Measurements from ENCODE around the gene RGL1.
"Not testable (repeated sequence)": the region's sequence is repeated elsewhere in the genome, so short reads cannot be mapped to it uniquely, and the experiment has no call there.

The RGL1 gene

DNA sequence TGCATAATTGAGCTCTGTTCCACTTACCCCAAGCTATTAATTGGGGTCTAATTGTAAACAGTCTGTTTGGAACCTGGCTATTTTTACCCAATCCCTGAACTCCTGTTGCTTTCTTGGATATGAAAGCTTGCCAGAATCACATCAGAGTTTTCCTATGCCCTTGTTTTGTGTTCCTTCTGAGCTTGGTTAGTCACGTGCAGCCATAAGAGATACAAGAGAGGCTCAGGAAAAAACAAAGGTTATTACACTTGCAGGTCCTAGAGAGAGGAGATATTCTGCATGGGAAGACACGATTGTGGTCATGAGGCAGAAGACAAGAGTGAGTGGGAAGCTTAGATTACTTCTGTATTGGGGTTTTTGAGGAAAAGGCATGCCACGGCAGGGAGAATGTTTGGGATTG, 46.0 kb upstream of the RGL1 start:
- H3K36me3 ChIP-seq (ENCODE audit: insufficient read depth, low read length): no peaks in the 10 kb centered on the region
- TF ChIP-seq, protein P1, sequence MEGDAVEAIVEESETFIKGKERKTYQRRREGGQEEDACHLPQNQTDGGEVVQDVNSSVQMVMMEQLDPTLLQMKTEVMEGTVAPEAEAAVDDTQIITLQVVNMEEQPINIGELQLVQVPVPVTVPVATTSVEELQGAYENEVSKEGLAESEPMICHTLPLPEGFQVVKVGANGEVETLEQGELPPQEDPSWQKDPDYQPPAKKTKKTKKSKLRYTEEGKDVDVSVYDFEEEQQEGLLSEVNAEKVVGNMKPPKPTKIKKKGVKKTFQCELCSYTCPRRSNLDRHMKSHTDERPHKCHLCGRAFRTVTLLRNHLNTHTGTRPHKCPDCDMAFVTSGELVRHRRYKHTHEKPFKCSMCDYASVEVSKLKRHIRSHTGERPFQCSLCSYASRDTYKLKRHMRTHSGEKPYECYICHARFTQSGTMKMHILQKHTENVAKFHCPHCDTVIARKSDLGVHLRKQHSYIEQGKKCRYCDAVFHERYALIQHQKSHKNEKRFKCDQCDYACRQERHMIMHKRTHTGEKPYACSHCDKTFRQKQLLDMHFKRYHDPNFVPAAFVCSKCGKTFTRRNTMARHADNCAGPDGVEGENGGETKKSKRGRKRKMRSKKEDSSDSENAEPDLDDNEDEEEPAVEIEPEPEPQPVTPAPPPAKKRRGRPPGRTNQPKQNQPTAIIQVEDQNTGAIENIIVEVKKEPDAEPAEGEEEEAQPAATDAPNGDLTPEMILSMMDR (IDR thresholded peaks at IDR 0.05; ENCODE audit: low read length): no peak
- TF ChIP-seq EZH2 (IDR thresholded peaks at IDR 0.05; ENCODE audit: borderline replicate concordance, low read length): no peak
- no peaks in the 10 kb centered on the region for H3K9me2 ChIP-seq (ENCODE audit: low read depth, low read length)
- H3K4me1 ChIP-seq (ENCODE audit: insufficient read depth, low read length, severe bottlenecking): no peaks in the 10 kb centered on the region
- H3K9ac ChIP-seq (ENCODE audit: low read length): no peak overlapping the region
- no peak overlapping the region for H3K27ac ChIP-seq (ENCODE audit: low read depth, low read length, poor library complexity, severe bottlenecking)
- no peaks in the 10 kb centered on the region for H3K79me2 ChIP-seq (ENCODE audit: insufficient read depth, low read length)
- no peaks in the 10 kb centered on the region for H4K20me1 ChIP-seq (ENCODE audit: insufficient read depth, low read length)
- no peak overlapping the region for H3K4me2 ChIP-seq (ENCODE audit: low read length)
- no peaks in the 10 kb centered on the region for H3F3A ChIP-seq (ENCODE audit: insufficient read depth, low read length)
- H3K27me3 ChIP-seq (ENCODE audit: insufficient read depth, low read length): no peaks in the 10 kb centered on the region
- no peak overlapping the region for H3K4me3 ChIP-seq (ENCODE audit: low read depth, low read length, poor library complexity, severe bottlenecking)
- no peak overlapping the region for H2AFZ ChIP-seq (ENCODE audit: low read length)
- H3K9me3 ChIP-seq (ENCODE audit: low read length): no peaks in the 10 kb centered on the region

DNA sequence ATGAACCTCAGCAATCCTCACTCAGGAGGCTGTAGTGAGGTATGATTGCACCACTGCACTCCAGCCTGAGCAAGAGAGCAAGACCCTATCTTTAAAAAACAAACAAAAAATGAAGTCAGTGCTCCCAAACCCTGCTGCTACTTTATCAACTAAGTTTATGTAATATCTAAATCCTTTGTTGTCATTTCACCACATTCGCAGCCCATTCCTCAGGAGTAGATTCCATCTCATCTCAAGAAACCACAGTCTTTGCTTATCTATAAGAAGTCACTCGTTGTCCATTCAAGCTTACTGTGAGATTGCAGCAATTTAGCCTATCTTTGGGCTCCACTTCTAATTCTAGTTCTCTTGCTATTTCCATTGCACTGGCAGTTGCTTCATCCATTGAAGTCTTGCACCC, 44.3 kb upstream of the RGL1 start:
- TF ChIP-seq EZH2 (IDR thresholded peaks at IDR 0.05; ENCODE audit: borderline replicate concordance, low read length): no peak
- no peaks in the 10 kb centered on the region for H3K79me2 ChIP-seq (ENCODE audit: insufficient read depth, low read length)
- no peak overlapping the region for H3K27ac ChIP-seq (ENCODE audit: low read depth, low read length, poor library complexity, severe bottlenecking)
- no peaks in the 10 kb centered on the region for H3K9me2 ChIP-seq (ENCODE audit: low read depth, low read length)
- no peaks in the 10 kb centered on the region for H3K27me3 ChIP-seq (ENCODE audit: insufficient read depth, low read length)
- 0 out of 2 replicates have a peak, but pooled peaks cover 2% of the 10 kb centered on the region for H3K9me3 ChIP-seq (ENCODE audit: low read length)
- H3K4me2 ChIP-seq (ENCODE audit: low read length): no peak overlapping the region
- H3K4me3 ChIP-seq (ENCODE audit: low read depth, low read length, poor library complexity, severe bottlenecking): no peak overlapping the region
- no peaks in the 10 kb centered on the region for H4K20me1 ChIP-seq (ENCODE audit: insufficient read depth, low read length)
- H3F3A ChIP-seq (ENCODE audit: insufficient read depth, low read length): no peaks in the 10 kb centered on the region
- no peaks in the 10 kb centered on the region for H3K4me1 ChIP-seq (ENCODE audit: insufficient read depth, low read length, severe bottlenecking)
- no peak overlapping the region for H2AFZ ChIP-seq (ENCODE audit: low read length)
- no peaks in the 10 kb centered on the region for H3K36me3 ChIP-seq (ENCODE audit: insufficient read depth, low read length)
- no peak overlapping the region for H3K9ac ChIP-seq (ENCODE audit: low read length)

DNA sequence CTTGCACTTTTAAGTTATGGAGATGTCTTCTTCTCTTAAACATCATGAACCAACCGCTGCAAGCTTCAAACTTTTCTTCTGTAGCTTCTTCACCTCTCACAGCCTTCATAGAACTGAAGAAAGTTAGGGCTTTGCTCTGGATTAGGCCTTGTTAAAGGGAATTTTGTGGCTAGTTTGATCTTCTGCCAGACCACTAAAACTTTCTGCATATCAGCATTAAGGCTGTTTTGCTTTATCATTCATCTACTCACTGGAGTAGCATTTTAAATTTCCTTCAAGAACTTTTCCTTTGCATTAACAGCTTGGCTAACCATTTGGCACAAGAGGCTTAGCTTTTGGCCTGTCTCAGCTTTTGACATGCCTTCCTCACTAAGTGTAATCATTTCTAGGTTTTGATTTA, 43.0 kb upstream of the RGL1 start:
- no peaks in the 10 kb centered on the region for H3K79me2 ChIP-seq (ENCODE audit: insufficient read depth, low read length)
- no peaks in the 10 kb centered on the region for H3K4me1 ChIP-seq (ENCODE audit: insufficient read depth, low read length, severe bottlenecking)
- H3K4me3 ChIP-seq (ENCODE audit: low read depth, low read length, poor library complexity, severe bottlenecking): no peak overlapping the region
- H3K36me3 ChIP-seq (ENCODE audit: insufficient read depth, low read length): no peaks in the 10 kb centered on the region
- no peak overlapping the region for H2AFZ ChIP-seq (ENCODE audit: low read length)
- no peak overlapping the region for H3K4me2 ChIP-seq (ENCODE audit: low read length)
- no peaks in the 10 kb centered on the region for H3K9me2 ChIP-seq (ENCODE audit: low read depth, low read length)
- H3F3A ChIP-seq (ENCODE audit: insufficient read depth, low read length): no peaks in the 10 kb centered on the region
- TF ChIP-seq, protein P1 (IDR thresholded peaks at IDR 0.05; ENCODE audit: low read length): no peak
- no peak for TF ChIP-seq EZH2 (IDR thresholded peaks at IDR 0.05; ENCODE audit: borderline replicate concordance, low read length)
- no peak overlapping the region for H3K9ac ChIP-seq (ENCODE audit: low read length)
- no peaks in the 10 kb centered on the region for H4K20me1 ChIP-seq (ENCODE audit: insufficient read depth, low read length)
- 0 out of 2 replicates have a peak, but pooled peaks cover 2% of the 10 kb centered on the region for H3K9me3 ChIP-seq (ENCODE audit: low read length)
- no peak overlapping the region for H3K27ac ChIP-seq (ENCODE audit: low read depth, low read length, poor library complexity, severe bottlenecking)
- H3K27me3 ChIP-seq (ENCODE audit: insufficient read depth, low read length): no peaks in the 10 kb centered on the region

DNA sequence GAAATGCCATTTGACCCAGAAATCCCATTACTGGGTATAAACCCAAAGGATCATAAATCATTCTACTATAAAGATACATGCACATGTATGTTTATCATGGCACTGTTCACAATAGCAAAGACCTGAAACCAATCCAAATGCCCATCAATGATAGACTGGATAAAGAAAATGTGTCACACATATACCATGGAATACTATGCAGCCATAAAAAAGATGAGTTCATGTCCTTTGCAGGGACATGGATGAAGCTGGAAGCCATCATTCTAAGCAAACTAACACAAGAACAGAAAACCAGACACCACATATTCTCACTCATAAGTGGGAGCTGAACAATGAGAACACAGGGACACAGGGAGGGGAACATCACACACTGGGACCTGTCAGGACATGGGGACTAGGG, 42.1 kb upstream of the RGL1 start:
- H3F3A ChIP-seq (ENCODE audit: insufficient read depth, low read length); H3K9ac ChIP-seq (ENCODE audit: low read length); H3K27ac ChIP-seq (ENCODE audit: low read depth, low read length, poor library complexity, severe bottlenecking); H3K36me3 ChIP-seq (ENCODE audit: insufficient read depth, low read length); H3K4me1 ChIP-seq (ENCODE audit: insufficient read depth, low read length, severe bottlenecking); H3K9me3 ChIP-seq (ENCODE audit: low read length); H3K4me3 ChIP-seq (ENCODE audit: low read depth, low read length, poor library complexity, severe bottlenecking); H3K9me2 ChIP-seq (ENCODE audit: low read depth, low read length); H3K4me2 ChIP-seq (ENCODE audit: low read length); H2AFZ ChIP-seq (ENCODE audit: low read length); H4K20me1 ChIP-seq (ENCODE audit: insufficient read depth, low read length); H3K27me3 ChIP-seq (ENCODE audit: insufficient read depth, low read length); H3K79me2 ChIP-seq (ENCODE audit: insufficient read depth, low read length): not testable (repeated sequence)
